IMR-90 (cell line): ENCODE data around the gene TXLNA. TPM values are rescaled to one million over a fixed set of nuclear protein-coding genes. Genes with fewer than 3 reads are reported as not detected.

ENCODE experiments used
- ATAC-seq: fragments of 200-7000 bp; cut with Tn5 transposase; 2 replicates; pipeline ENCODE4 v1.9.1; 2020; ENCODE audit warnings: low read depth, mild to moderate bottlenecking, moderate library complexity
- BruUV-seq: library from RNA; stranded (reverse); fragments of 400-500 nt; replicated peaks from 2 replicates; lab custom pipeline; 2021; lab: Mats Ljungman, UMichigan
- CTCF ChIA-PET: fragments of 300-600 bp; formaldehyde crosslinking; extraction: SDS; loops from one replicate; lab custom pipeline; 2021; ENCODE audit warnings: antibody characterized with exemption; lab: Yijun Ruan, JAX
- POLR2A ChIA-PET: fragments of 300-600 bp; sonication (Branson Sonifier 250); formaldehyde crosslinking; loops from one replicate; lab custom pipeline; 2022; ENCODE audit warnings: antibody characterized with exemption; ENCODE audit not compliant: unreplicated experiment; lab: Charles Lee
- DNase-seq: peaks from one replicate; pipeline ENCODE4 v3.0.0; 2013
- H2AFZ ChIP-seq: replicated peaks from 2 replicates; pipeline ENCODE3; 2013; ENCODE audit warnings: low read length, mild to moderate bottlenecking; ENCODE audit not compliant: poor library complexity
- H2AK5ac ChIP-seq: 2 replicates; pipeline ENCODE4 v1.6.1; 2013; ENCODE audit warnings: low read depth, low read length, inconsistent platforms
- H2AK9ac ChIP-seq: replicated peaks from 2 replicates; pipeline ENCODE3; 2013; ENCODE audit warnings: mild to moderate bottlenecking, low read depth, low read length, moderate library complexity; ENCODE audit not compliant: poor library complexity
- H2BK120ac ChIP-seq: 2 replicates; pipeline ENCODE4 v1.6.1; 2013; ENCODE audit warnings: low read depth, low read length, inconsistent platforms
- H2BK15ac ChIP-seq: 3 replicates; pipeline ENCODE4 v1.6.1; 2013; ENCODE audit warnings: low read depth, low read length, inconsistent platforms
- H2BK20ac ChIP-seq: 2 replicates; pipeline ENCODE4 v1.6.1; 2013; ENCODE audit warnings: low read depth, mild to moderate bottlenecking, inconsistent platforms, low read length, moderate library complexity
- H2BK5ac ChIP-seq: 2 replicates; pipeline ENCODE4 v1.6.1; 2013; ENCODE audit warnings: mild to moderate bottlenecking, low read depth, low read length, inconsistent platforms; ENCODE audit not compliant: poor library complexity, severe bottlenecking
- H3K14ac ChIP-seq: replicated peaks from 2 replicates; pipeline ENCODE4 v1.6.1; 2013; ENCODE audit warnings: low read depth, low read length, inconsistent platforms
- H3K18ac ChIP-seq: 2 replicates; pipeline ENCODE4 v1.6.1; 2013; ENCODE audit warnings: low read depth, low read length, control low read depth
- H3K23ac ChIP-seq: 2 replicates; pipeline ENCODE4 v1.6.1; 2013; ENCODE audit warnings: low read depth, low read length, inconsistent platforms
- H3K27ac ChIP-seq: 2 replicates; pipeline ENCODE4 v1.5.1; 2013; ENCODE audit warnings: mild to moderate bottlenecking, control low read depth, low read length; ENCODE audit not compliant: insufficient read depth
- H3K27me3 ChIP-seq: 2 replicates; pipeline ENCODE4 v1.6.1; 2013; ENCODE audit warnings: low read length; ENCODE audit not compliant: control insufficient read depth, insufficient read depth
- H3K36me3 ChIP-seq: 2 replicates; pipeline ENCODE4 v1.6.1; 2013; ENCODE audit warnings: low read length, mixed read lengths; ENCODE audit not compliant: control insufficient read depth, insufficient read depth
- H3K4ac ChIP-seq: 2 replicates; pipeline ENCODE4 v1.6.1; 2013; ENCODE audit warnings: low read depth, low read length, inconsistent platforms
- H3K4me1 ChIP-seq: 2 replicates; pipeline ENCODE4 v1.6.1; 2013; ENCODE audit warnings: low read length, mixed read lengths; ENCODE audit not compliant: control insufficient read depth, insufficient read depth
- H3K4me2 ChIP-seq: 2 replicates; pipeline ENCODE4 v1.6.1; 2013; ENCODE audit warnings: low read depth, mild to moderate bottlenecking, control low read depth, low read length, moderate library complexity
- H3K4me3 ChIP-seq: 2 replicates; pipeline ENCODE4 v1.5.1; 2013; ENCODE audit warnings: low read depth, mild to moderate bottlenecking, control low read depth, low read length, moderate library complexity; ENCODE audit not compliant: insufficient read depth
- H3K56ac ChIP-seq: 2 replicates; pipeline ENCODE4 v1.6.1; 2013; ENCODE audit warnings: low read length, inconsistent platforms; ENCODE audit not compliant: insufficient read depth; ENCODE audit errors: extremely low read depth
- H3K79me1 ChIP-seq, 2 experiments: 2 replicates each; pipeline ENCODE4 v1.6.1; 2013; ENCODE audit warnings: low read length in 2 of 2, inconsistent platforms in 1 of 2, low read depth in 1 of 2
- H3K9ac ChIP-seq: 2 replicates; pipeline ENCODE4 v1.6.1; 2013; ENCODE audit warnings: low read depth, low read length, control low read depth
- H3K9me1 ChIP-seq: 2 replicates; pipeline ENCODE4 v1.6.1; 2013; ENCODE audit warnings: low read length, inconsistent platforms; ENCODE audit not compliant: insufficient read depth
- H3K9me3 ChIP-seq: 2 replicates; pipeline ENCODE4 v1.6.1; 2013; ENCODE audit warnings: low read length; ENCODE audit not compliant: control insufficient read depth, insufficient read depth
- H4K20me1 ChIP-seq: 2 replicates; pipeline ENCODE4 v1.6.1; 2013; ENCODE audit warnings: low read length, inconsistent platforms; ENCODE audit not compliant: insufficient read depth
- H4K5ac ChIP-seq: 2 replicates; pipeline ENCODE4 v1.6.1; 2013; ENCODE audit warnings: mild to moderate bottlenecking, low read depth, low read length, control low read depth
- H4K8ac ChIP-seq, 2 experiments: 2 replicates each; pipeline ENCODE4 v1.6.1; 2013; ENCODE audit warnings: low read depth in 2 of 2, low read length in 2 of 2, control low read depth in 1 of 2, inconsistent platforms in 1 of 2
- H4K91ac ChIP-seq: 2 replicates; pipeline ENCODE4 v1.6.1; 2013; ENCODE audit warnings: low read depth, low read length, inconsistent platforms; ENCODE audit not compliant: insufficient read depth
- BHLHE40 ChIP-seq: fragments of 150-350 bp; IDR thresholded peaks from 2 replicates; pipeline ENCODE4 v1.6.1; 2016; ENCODE audit warnings: mild to moderate bottlenecking, low read depth, low read length
- CEBPB ChIP-seq: IDR thresholded peaks from 2 replicates; pipeline ENCODE4 v1.6.1; 2012; ENCODE audit warnings: low read depth, low read length, improper control_type of control experiment
- CHD1 ChIP-seq: IDR thresholded peaks from 2 replicates; pipeline ENCODE4 v1.6.1; 2012; ENCODE audit warnings: low read depth, low read length, improper control_type of control experiment
- FOS ChIP-seq: fragments of 150-350 bp; IDR thresholded peaks from 2 replicates; pipeline ENCODE4 v1.6.1; 2016; ENCODE audit warnings: low read depth, low read length
- MAFK ChIP-seq: IDR thresholded peaks from 2 replicates; pipeline ENCODE4 v1.6.1; 2012; ENCODE audit warnings: low read depth, low read length, improper control_type of control experiment
- MXI1 ChIP-seq: IDR thresholded peaks from 2 replicates; pipeline ENCODE4 v1.6.1; 2012; ENCODE audit warnings: low read depth, mild to moderate bottlenecking, low read length, moderate library complexity, borderline replicate concordance
- NFE2L2 ChIP-seq: fragments of 150-350 bp; IDR thresholded peaks from 2 replicates; pipeline ENCODE4 v1.6.1; 2016; ENCODE audit warnings: low read depth, mild to moderate bottlenecking, low read length
- POLR2A ChIP-seq: IDR thresholded peaks from 2 replicates; pipeline ENCODE4 v1.6.1; 2012; ENCODE audit warnings: mild to moderate bottlenecking, low read depth, low read length
- RAD21 ChIP-seq: IDR thresholded peaks from 2 replicates; pipeline ENCODE4 v1.6.1; 2012; ENCODE audit warnings: low read length, improper control_type of control experiment
- RCOR1 ChIP-seq: IDR thresholded peaks from 2 replicates; pipeline ENCODE4 v1.6.1; 2012; ENCODE audit warnings: mild to moderate bottlenecking, low read length, improper control_type of control experiment; ENCODE audit not compliant: insufficient replicate concordance
- RFX5 ChIP-seq: IDR thresholded peaks from 2 replicates; pipeline ENCODE4 v1.8.0; 2012; ENCODE audit warnings: low read depth, mild to moderate bottlenecking, low read length, moderate library complexity
- SMC3 ChIP-seq: fragments of 150-350 bp; IDR thresholded peaks from 2 replicates; pipeline ENCODE4 v1.6.1; 2016; ENCODE audit warnings: low read depth, mild to moderate bottlenecking, antibody characterized with exemption, low read length, moderate library complexity
- WGBS, 2 experiments: methylation state at CpG; one replicate each; pipeline versions ENCODE4 v1.1.5 to v1.1.7; 2013; ENCODE audit warnings: missing lambda C conversion rate in 2 of 2; ENCODE audit not compliant: insufficient read length in 1 of 2; ENCODE audit errors: extremely low coverage in 2 of 2; 5-methylcytosine and 5-hydroxymethylcytosine counted together
- dilution Hi-C: fragments of 300-500 bp; cut with HindIII; formaldehyde crosslinking; loops from one replicate; pipeline ENCODE4 v1.14.3; 2018; ENCODE audit warnings: low sequenced_read_pairs; ENCODE audit not compliant: unreplicated experiment
- in situ Hi-C: fragments of 300-500 bp; cut with MboI; formaldehyde crosslinking; loops from 3 replicates; pipeline ENCODE4 v1.14.3; 2019; ENCODE audit warnings: low sequenced_read_pairs, inconsistent platforms, mixed read lengths
- intact Hi-C: fragments of 100-400 bp; cut with micrococcal nuclease; formaldehyde crosslinking; loops from 2 replicates; pipeline ENCODE4 v1.10.0; 2022
- polyA plus RNA-seq, 3 experiments: library from polyadenylated mRNA; depleted of rRNA; stranded (reverse); fragments of >200 nt; gene quantifications; 2 replicates each; pipeline ENCODE4 v1.2.3, GENCODE V29; 2012; ENCODE audit warnings: low replicate concordance in 1 of 3
- total RNA-seq: library from RNA; depleted of rRNA; stranded (reverse); fragments of >200 nt; gene quantifications from 2 replicates; pipeline ENCODE4 v1.2.3, GENCODE V29; 2012
- TF ChIP-seq, protein P1 (sequence below): fragments of 150-350 bp; IDR thresholded peaks from 2 replicates; pipeline ENCODE4 v1.6.1; 2017; ENCODE audit warnings: mild to moderate bottlenecking, antibody characterized with exemption, low read length, low read depth
- TF ChIP-seq, protein P2 (sequence below): conservative IDR thresholded peaks from 2 replicates; pipeline ENCODE4 v1.5.1; 2012; ENCODE audit warnings: mild to moderate bottlenecking, low read depth, low read length, improper control_type of control experiment
- TF ChIP-seq, protein P3 (sequence below): fragments of 150-350 bp; IDR thresholded peaks from 2 replicates; pipeline ENCODE4 v1.6.1; 2016; ENCODE audit warnings: low read depth, mild to moderate bottlenecking, low read length, moderate library complexity, borderline replicate concordance

TXLNA gene
- total and polyA plus RNA-seq, 2 of the 4 experiments (the other 2 are of a cell fraction): 47.6 to 102 TPM

DNA sequence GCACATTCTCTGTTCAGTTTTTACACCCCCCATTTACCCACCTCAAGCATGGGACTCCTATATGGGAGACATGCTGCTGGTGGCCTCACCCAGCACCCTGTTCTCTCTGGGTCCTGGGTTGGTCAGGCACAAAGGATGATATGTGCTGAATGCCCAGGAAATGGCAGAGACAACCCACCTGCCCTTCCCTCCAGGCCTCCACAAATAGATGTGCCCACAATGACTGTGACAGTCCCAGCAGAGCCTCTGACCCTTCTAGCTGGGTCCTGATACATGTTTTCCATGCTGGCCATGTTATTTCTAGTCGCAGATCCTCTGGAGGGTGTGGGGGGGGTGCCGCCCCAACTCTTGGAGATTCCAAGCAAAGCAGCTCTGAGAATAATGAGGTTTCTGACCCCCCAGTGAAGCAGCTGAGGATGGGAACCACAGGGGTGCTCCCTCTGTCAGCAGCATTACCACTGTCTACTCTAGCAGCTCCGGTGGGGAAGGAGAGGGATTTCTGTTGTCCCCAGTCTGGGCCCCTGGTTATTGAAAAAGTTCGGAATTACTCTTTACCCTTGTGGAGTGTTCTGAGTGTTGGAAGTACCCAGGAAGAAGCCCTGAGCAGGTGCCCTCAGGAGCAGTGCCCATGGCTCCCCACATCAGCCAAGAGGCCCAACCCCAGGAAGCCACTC is 19.7 kb downstream of the TXLNA start:
- intact Hi-C loops (no loop called here), in situ Hi-C loops (no loop called here), dilution Hi-C loops (no loop called here)
- no TSS peak for BruUV-seq
- POLR2A ChIA-PET: no interaction called here
- peak overlapping the region; percentile 36 for H2AK5ac ChIP-seq
- no peak overlapping the region for H3K4me3 ChIP-seq
- no peak overlapping the region for H2BK120ac ChIP-seq
- ATAC-seq (no peak), DNase-seq (no peak)
- H3K4me2 ChIP-seq: peak overlapping the region; percentile 60; the same call in 1 of the 2 replicates
- H3K9ac ChIP-seq: 0 out of 2 replicates have a peak overlapping the region, but pooled peaks have one; percentile 72
- no peak overlapping the region; the same call in 1 of the 2 replicates for H3K4ac ChIP-seq
- 0 out of 2 replicates have a peak, but pooled peaks cover 8% of the 10 kb centered on the region for H4K20me1 ChIP-seq
- 0 out of 2 replicates have a peak overlapping the region, but pooled peaks have one; percentile 75 for H3K14ac ChIP-seq
- peak overlapping the region; percentile 92 for H2AK9ac ChIP-seq
- H4K8ac ChIP-seq: no peak overlapping the region
- no peak overlapping the region for H2BK20ac ChIP-seq
- H3K27ac ChIP-seq: peak overlapping the region; percentile 78; the same call in 1 of the 2 replicates
- peaks cover 16% of the 10 kb centered on the region; the same call in 1 of the 2 replicates for H3K9me1 ChIP-seq
- no peaks in the 10 kb centered on the region for H3K27me3 ChIP-seq
- H3K4me1 ChIP-seq: peaks cover 31% of the 10 kb centered on the region
- H3K23ac ChIP-seq: no peak overlapping the region
- peak overlapping the region; percentile 80 for H2BK5ac ChIP-seq
- H4K5ac ChIP-seq: no peak overlapping the region
- no peak overlapping the region for H3K18ac ChIP-seq
- peaks cover 5 to 54% of the 10 kb centered on the region in 2 experiments; a peak in 2 of 4 replicates for H3K79me1 ChIP-seq
- H2AFZ ChIP-seq: peak overlapping the region; percentile 58
- H4K91ac ChIP-seq: no peak overlapping the region
- CTCF ChIA-PET: interaction anchor here (0.9 kb wide), 1 partner anchor 184 kb away, joined by 3 read pairs; no protein-coding TSS in a partner anchor
- H3K36me3 ChIP-seq: peaks cover 41% of the 10 kb centered on the region
- H2BK15ac ChIP-seq: no peak overlapping the region
- no peak overlapping the region for H3K56ac ChIP-seq
- WGBS, 2 experiments: no CpG with 5 or more reads among the region's 4 CpGs
- no peaks in the 10 kb centered on the region for H3K9me3 ChIP-seq
- TF ChIP-seq, protein P1, sequence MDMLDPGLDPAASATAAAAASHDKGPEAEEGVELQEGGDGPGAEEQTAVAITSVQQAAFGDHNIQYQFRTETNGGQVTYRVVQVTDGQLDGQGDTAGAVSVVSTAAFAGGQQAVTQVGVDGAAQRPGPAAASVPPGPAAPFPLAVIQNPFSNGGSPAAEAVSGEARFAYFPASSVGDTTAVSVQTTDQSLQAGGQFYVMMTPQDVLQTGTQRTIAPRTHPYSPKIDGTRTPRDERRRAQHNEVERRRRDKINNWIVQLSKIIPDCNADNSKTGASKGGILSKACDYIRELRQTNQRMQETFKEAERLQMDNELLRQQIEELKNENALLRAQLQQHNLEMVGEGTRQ: no peak
- TF ChIP-seq SMC3 (no peak), FOS (no peak), RCOR1 (no peak), CEBPB (no peak), CHD1 (no peak), POLR2A (no peak), RFX5 (no peak), NFE2L2 (no peak), MAFK (no peak), MXI1 (no peak), BHLHE40 (no peak), RAD21 (no peak)
- TF ChIP-seq, protein P2, sequence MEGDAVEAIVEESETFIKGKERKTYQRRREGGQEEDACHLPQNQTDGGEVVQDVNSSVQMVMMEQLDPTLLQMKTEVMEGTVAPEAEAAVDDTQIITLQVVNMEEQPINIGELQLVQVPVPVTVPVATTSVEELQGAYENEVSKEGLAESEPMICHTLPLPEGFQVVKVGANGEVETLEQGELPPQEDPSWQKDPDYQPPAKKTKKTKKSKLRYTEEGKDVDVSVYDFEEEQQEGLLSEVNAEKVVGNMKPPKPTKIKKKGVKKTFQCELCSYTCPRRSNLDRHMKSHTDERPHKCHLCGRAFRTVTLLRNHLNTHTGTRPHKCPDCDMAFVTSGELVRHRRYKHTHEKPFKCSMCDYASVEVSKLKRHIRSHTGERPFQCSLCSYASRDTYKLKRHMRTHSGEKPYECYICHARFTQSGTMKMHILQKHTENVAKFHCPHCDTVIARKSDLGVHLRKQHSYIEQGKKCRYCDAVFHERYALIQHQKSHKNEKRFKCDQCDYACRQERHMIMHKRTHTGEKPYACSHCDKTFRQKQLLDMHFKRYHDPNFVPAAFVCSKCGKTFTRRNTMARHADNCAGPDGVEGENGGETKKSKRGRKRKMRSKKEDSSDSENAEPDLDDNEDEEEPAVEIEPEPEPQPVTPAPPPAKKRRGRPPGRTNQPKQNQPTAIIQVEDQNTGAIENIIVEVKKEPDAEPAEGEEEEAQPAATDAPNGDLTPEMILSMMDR: no peak
- TF ChIP-seq, protein P3, sequence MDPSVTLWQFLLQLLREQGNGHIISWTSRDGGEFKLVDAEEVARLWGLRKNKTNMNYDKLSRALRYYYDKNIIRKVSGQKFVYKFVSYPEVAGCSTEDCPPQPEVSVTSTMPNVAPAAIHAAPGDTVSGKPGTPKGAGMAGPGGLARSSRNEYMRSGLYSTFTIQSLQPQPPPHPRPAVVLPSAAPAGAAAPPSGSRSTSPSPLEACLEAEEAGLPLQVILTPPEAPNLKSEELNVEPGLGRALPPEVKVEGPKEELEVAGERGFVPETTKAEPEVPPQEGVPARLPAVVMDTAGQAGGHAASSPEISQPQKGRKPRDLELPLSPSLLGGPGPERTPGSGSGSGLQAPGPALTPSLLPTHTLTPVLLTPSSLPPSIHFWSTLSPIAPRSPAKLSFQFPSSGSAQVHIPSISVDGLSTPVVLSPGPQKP: no peak
